ENCODE data around the gene KRTAP4-16.
"Not testable (repeated sequence)": the region's sequence is repeated elsewhere in the genome, so short reads cannot be mapped to it uniquely, and the experiment has no call there.

The KRTAP4-16 gene

GRCh38 chr17:41111151-41111885 is 9.3 kb upstream of the KRTAP4-16 start:
- no peak overlapping the region for H3K27ac ChIP-seq
- TF ChIP-seq ZFX (IDR thresholded peaks at IDR 0.05) = no peak
- no peak for TF ChIP-seq CTCF (conservative IDR thresholded peaks at IDR 0.05)

GRCh38 chr17:41108728-41109386 is 6.8 kb upstream of the KRTAP4-16 start:
- not testable (repeated sequence) for H3K27ac ChIP-seq

- TF ChIP-seq CTCF (conservative IDR thresholded peaks at IDR 0.05) (no peak), ZFX (IDR thresholded peaks at IDR 0.05) (no peak)
- no peak overlapping the region for H3K27ac ChIP-seq
Observed at GRCh38 chr17:41107941-41108450, 6.0 kb upstream of the KRTAP4-16 start.

GRCh38 chr17:41105347-41105746 is 3.3 kb upstream of the KRTAP4-16 start, which contains the start of gene KRTAP4-9:
KRTAP4-9 (plus strand) TSS chr17:41105389; CDS start chr17:41105389, 0 bp downstream.
- not testable (repeated sequence) for H3K27ac ChIP-seq

- H3K27ac ChIP-seq = not testable (repeated sequence)
Observed at GRCh38 chr17:41104386-41105038, 2.5 kb upstream of the KRTAP4-16 start.

GRCh38 chr17:41103896-41104295 is 1.9 kb upstream of the KRTAP4-16 start:
- TF ChIP-seq ZFX (IDR thresholded peaks at IDR 0.05) (no peak), CTCF (conservative IDR thresholded peaks at IDR 0.05) (no peak)
- no peak overlapping the region for H3K27ac ChIP-seq

- H3K27ac ChIP-seq = not testable (repeated sequence)
Observed at GRCh38 chr17:41099682-41100480, 2.1 kb downstream of the KRTAP4-16 start.

GRCh38 chr17:41098481-41098880 is 3.5 kb downstream of the KRTAP4-16 start:
- no peak overlapping the region for H3K27ac ChIP-seq
- TF ChIP-seq CTCF (conservative IDR thresholded peaks at IDR 0.05) (no peak), ZFX (IDR thresholded peaks at IDR 0.05) (no peak)

- TF ChIP-seq CTCF (conservative IDR thresholded peaks at IDR 0.05) (no peak), ZFX (IDR thresholded peaks at IDR 0.05) (no peak)
- H3K27ac ChIP-seq = no peak within 1 kb of the TSS
Observed at GRCh38 chr17:41098042-41098441, 4.0 kb downstream of the KRTAP4-16 start, which contains the start of gene KRTAP4-8. KRTAP4-8 (minus strand) TSS chr17:41098142; CDS start chr17:41098084, 58 bp downstream.
